K562 (cell line): ENCODE data around the gene ELFN2. TPM values are rescaled to one million over a fixed set of nuclear protein-coding genes. Genes with fewer than 3 reads are reported as not detected.

Experiments
- ATAC-seq: fragments of 200-7000 bp; cut with Tn5 transposase; 3 replicates; pipeline ENCODE4 v1.9.1; 2020; ENCODE audit warnings: moderate library complexity
- BruUV-seq: library from RNA; stranded (reverse); fragments of 400-500 nt; replicated peaks from 2 replicates; lab custom pipeline; 2021; lab: Mats Ljungman, UMichigan
- CTCF ChIA-PET: fragments of 300-600 bp; formaldehyde crosslinking; extraction: SDS; loops from one replicate; lab custom pipeline; 2021; ENCODE audit warnings: low intra/inter-chr PET ratio; lab: Yijun Ruan, JAX
- POLR2A ChIA-PET: fragments of 300-600, 350-650 bp; sonication (Branson Sonifier 250); formaldehyde crosslinking; extraction: SDS; loops from one replicate; lab custom pipeline; 2021; ENCODE audit warnings: antibody characterized with exemption, inconsistent platforms; lab: Yijun Ruan, JAX
- DNase-seq, 4 experiments: peaks; one replicate each; pipeline versions ENCODE4 v3.0.0 to v3.0.0-alpha.2; 2011 to 2018; ENCODE audit warnings: low spot score in 3 of 4, mixed read lengths in 3 of 4; ENCODE audit errors: extremely low read depth in 1 of 4
- FAIRE-seq: peaks from 2 replicates; lab custom pipeline; 2011; peaks lifted over from hg19 to GRCh38; lab: Jason Lieb, UNC
- H2AFZ ChIP-seq: 2 replicates; pipeline ENCODE4 v1.6.0; 2011; ENCODE audit warnings: low read depth, low read length, control low read depth, inconsistent platforms
- H3K27ac ChIP-seq: fragments of 200-600 bp; 3 replicates; pipeline ENCODE4 v1.8.0; 2011; ENCODE audit warnings: low read depth, mild to moderate bottlenecking, control low read depth, inconsistent platforms, low read length, moderate library complexity, mixed read lengths; ENCODE audit errors: extremely low read depth
- H3K27me3 ChIP-seq, 2 experiments: fragments of 300-600 bp in 1 of 2; 2 replicates in 1 of 2; 3 replicates in 1 of 2; pipeline versions ENCODE4 v1.6.0 to v1.8.0; 2011; ENCODE audit warnings: inconsistent platforms in 2 of 2, low read length in 2 of 2, mild to moderate bottlenecking in 1 of 2, mixed read lengths in 1 of 2, moderate library complexity in 1 of 2; ENCODE audit not compliant: control insufficient read depth in 2 of 2, insufficient read depth in 2 of 2
- H3K36me3 ChIP-seq: fragments of 300-600 bp; 3 replicates; pipeline ENCODE4 v1.8.0; 2011; ENCODE audit warnings: mild to moderate bottlenecking, low read length, inconsistent platforms; ENCODE audit not compliant: control insufficient read depth, insufficient read depth
- H3K4me1 ChIP-seq, 2 experiments: fragments of 200-600 bp in 1 of 2; replicated peaks in 1 of 2; 2 replicates in 1 of 2; 3 replicates in 1 of 2; pipeline versions ENCODE4 v1.5.1 to v1.8.0; 2011; ENCODE audit warnings: inconsistent platforms in 2 of 2, low read length in 2 of 2, mild to moderate bottlenecking in 1 of 2, mixed read lengths in 1 of 2, moderate library complexity in 1 of 2; ENCODE audit not compliant: control insufficient read depth in 2 of 2, insufficient read depth in 2 of 2
- H3K4me2 ChIP-seq: 2 replicates; pipeline ENCODE4 v1.6.1; 2011; ENCODE audit warnings: low read length, control low read depth, inconsistent platforms, mixed read lengths; ENCODE audit not compliant: insufficient read depth
- H3K4me3 ChIP-seq: fragments of 200-600 bp; sonication (generic), shearing (Covaris generic); 2 replicates; pipeline ENCODE4 v1.5.1; 2016; ENCODE audit warnings: control low read depth, inconsistent platforms
- H3K79me2 ChIP-seq: fragments of 200-600 bp; 3 replicates; pipeline ENCODE4 v1.8.0; 2011; ENCODE audit warnings: low read length, inconsistent platforms; ENCODE audit not compliant: control insufficient read depth, insufficient read depth
- H3K9ac ChIP-seq, 2 experiments: 2 replicates each; pipeline versions ENCODE4 v1.6.0 to v1.6.1; 2011; ENCODE audit warnings: low read depth in 2 of 2, low read length in 2 of 2, control low read depth in 1 of 2, inconsistent platforms in 1 of 2, mild to moderate bottlenecking in 1 of 2, mixed read lengths in 1 of 2; ENCODE audit not compliant: insufficient read depth in 1 of 2
- H3K9me1 ChIP-seq: one replicate; pipeline ENCODE4 v1.6.0; 2011; ENCODE audit warnings: inconsistent platforms, mild to moderate bottlenecking, low read length, moderate library complexity; ENCODE audit not compliant: control insufficient read depth, insufficient read depth
- H3K9me3 ChIP-seq: replicated peaks from 2 replicates; pipeline ENCODE4 v1.5.1; 2011; ENCODE audit warnings: low read depth, low read length, inconsistent platforms; ENCODE audit not compliant: control insufficient read depth, insufficient read depth
- H4K20me1 ChIP-seq: replicated peaks from 2 replicates; pipeline ENCODE4 v1.6.1; 2011; ENCODE audit warnings: low read length, inconsistent platforms, mixed read lengths; ENCODE audit not compliant: control insufficient read depth, insufficient read depth
- ARNT ChIP-seq, 2 experiments: fragments of 450-650 bp; IDR thresholded peaks; 2 replicates each; pipeline ENCODE4 v1.6.1; 2016; ENCODE audit warnings: mild to moderate bottlenecking in 1 of 2
- HDAC1 ChIP-seq, 2 experiments: fragments of 450-650 bp; IDR thresholded peaks; 2 replicates each; pipeline ENCODE4 v1.6.1; 2016 to 2017; ENCODE audit warnings: inconsistent platforms in 1 of 2, mild to moderate bottlenecking in 1 of 2, moderate library complexity in 1 of 2
- NFRKB ChIP-seq: fragments of 450-650 bp; IDR thresholded peaks from 2 replicates; pipeline ENCODE4 v1.6.1; 2016; ENCODE audit warnings: low read depth
- SOX6 ChIP-seq: fragments of 450-650 bp; IDR thresholded peaks from 2 replicates; pipeline ENCODE4 v1.6.1; 2014; ENCODE audit warnings: mild to moderate bottlenecking
- THRAP3 ChIP-seq: fragments of 450-650 bp; IDR thresholded peaks from 2 replicates; pipeline ENCODE4 v1.6.1; 2016; ENCODE audit warnings: mild to moderate bottlenecking, inconsistent platforms, borderline replicate concordance
- WGBS: fragments of 100-300 bp; shearing (Covaris generic); methylation state at CpG from one replicate; pipeline ENCODE4 v1.1.6; 2016; ENCODE audit warnings: low coverage, mixed read lengths; ENCODE audit not compliant: insufficient coverage; ENCODE audit errors: missing lambda C conversion rate; 5-methylcytosine and 5-hydroxymethylcytosine counted together
- in situ Hi-C: fragments of 300-500 bp; cut with MboI; formaldehyde crosslinking; loops from 4 replicates; pipeline ENCODE4 v1.15.0; 2018; ENCODE audit warnings: inconsistent platforms, mixed read lengths
- intact Hi-C: fragments of 100-400 bp; cut with micrococcal nuclease; formaldehyde crosslinking; loops from 2 replicates; pipeline ENCODE4 v1.14.2; 2022
- polyA plus RNA-seq, 8 experiments: library from polyadenylated mRNA; depleted of rRNA in 4 of 8; stranded (reverse) in 5 of 8; unstranded in 3 of 8; fragments of >200 nt; fragmentation: Nextera tagmentation in 2 of 8; fragmentation: Illumina TruSeq in 1 of 8; extraction: Ambion mirVana in 2 of 8; extraction: Trizol in 1 of 8; gene quantifications; 2 replicates each; pipeline versions ENCODE4 v1.2.1 to v1.2.3, GENCODE V29; 2011 to 2014; ENCODE audit warnings: inconsistent platforms in 1 of 8, missing spikeins in 1 of 8
- total RNA-seq, 7 experiments: library from RNA; depleted of rRNA in 6 of 7; stranded (reverse); fragments of >200 nt in 6 of 7; fragmentation: Illumina TruSeq in 2 of 7; extraction: Trizol in 2 of 7; gene quantifications; 2 replicates each; pipeline versions ENCODE4 v1.2.1 to v1.2.3, GENCODE V29; 2011 to 2021; ENCODE audit warnings: low replicate concordance in 1 of 7

ELFN2 gene
- total and polyA plus RNA-seq, 9 of the 15 experiments (the other 6 are each of a cell fraction or from before 2014, with no cell fraction given) = not detected

- Histone ChIP-seq H3K9me3 (no peaks in the 10 kb centered on the region), H3K27ac (no peak overlapping the region), H3K4me3 (no peak overlapping the region), H3K9ac (no peak overlapping the region), H3K4me1 (no peaks in the 10 kb centered on the region), H4K20me1 (peaks cover 3% of the 10 kb centered on the region; the same call in 1 of the 2 replicates), H3K27me3 (peaks cover 0 to 23% of the 10 kb centered on the region in 2 experiments; a peak in 1 of 5 replicates), H2AFZ (no peak overlapping the region), H3K9me1 (no peaks in the 10 kb centered on the region), H3K79me2 (no peaks in the 10 kb centered on the region), H3K36me3 (no peaks in the 10 kb centered on the region), H3K4me2 (no peak overlapping the region)
- intact Hi-C loops = no loop called here
- no TSS peak for BruUV-seq
- FAIRE-seq (no peak), ATAC-seq (no peak), DNase-seq (no peak)
- WGBS = 6% methylated on average over 5 of the region's 5 CpGs
- POLR2A ChIA-PET = interaction anchor here (0.6 to 1.2 kb wide), 3 partner anchors 10 to 203 kb away, joined by 5 to 6 read pairs (median 5); no protein-coding TSS in a partner anchor
- in situ Hi-C loops = no loop called here
- TF ChIP-seq HDAC1 (IDR thresholded peaks at IDR 0.05) = no peak
- CTCF ChIA-PET = no interaction called here
Observed at GRCh38 chr22:37462436-37462835, 35.2 kb upstream of the ELFN2 start.

- ChIA-PET POLR2A (interaction anchor here (1.2 kb wide), 1 partner anchor 10 kb away, joined by 5 read pairs; no protein-coding TSS in a partner anchor), CTCF (no interaction called here)
- no peaks in the 10 kb centered on the region for H3K9me3 ChIP-seq
- H4K20me1 ChIP-seq = peaks cover 7% of the 10 kb centered on the region; the same call in 1 of the 2 replicates
- FAIRE-seq (no peak), ATAC-seq (no peak), DNase-seq (no peak)
- no peak overlapping the region for H2AFZ ChIP-seq
- H3K4me1 ChIP-seq = no peaks in the 10 kb centered on the region
- no peak overlapping the region for H3K4me3 ChIP-seq
- no peak for TF ChIP-seq ARNT (IDR thresholded peaks at IDR 0.05)
- TF ChIP-seq NFRKB = no peak
- no peak for TF ChIP-seq THRAP3
- no peak for TF ChIP-seq SOX6
- no peaks in the 10 kb centered on the region for H3K36me3 ChIP-seq
- intact Hi-C loops (no loop called here), in situ Hi-C loops (no loop called here)
- no peak overlapping the region for H3K4me2 ChIP-seq
- WGBS = 0% methylated on average over 3 of the region's 6 CpGs
- H3K9me1 ChIP-seq = no peaks in the 10 kb centered on the region
- H3K79me2 ChIP-seq = no peaks in the 10 kb centered on the region
- no peak overlapping the region for H3K27ac ChIP-seq
- peaks cover 0 to 19% of the 10 kb centered on the region in 2 experiments; a peak in 1 of 5 replicates for H3K27me3 ChIP-seq
- no peak overlapping the region for H3K9ac ChIP-seq
- BruUV-seq = no TSS peak
Observed at GRCh38 chr22:37461961-37462360, 34.7 kb upstream of the ELFN2 start.
